Amniotic stem cell (primary cell): ENCODE data around the gene DNAJB12.
"Not testable (repeated sequence)": the region's sequence is repeated elsewhere in the genome, so short reads cannot be mapped to it uniquely, and the experiment has no call there.

ENCODE experiments used
- DNase-seq: peaks from one replicate; lab custom pipeline; 2025; lab: John Stamatoyannopoulos, UW

The DNAJB12 gene

GRCh38 chr10:72331575-72332422, 22.9 kb downstream of the DNAJB12 start:
- no peak for DNase-seq

GRCh38 chr10:72330069-72330426, 24.7 kb downstream of the DNAJB12 start:
- no peak for DNase-seq

DNA sequence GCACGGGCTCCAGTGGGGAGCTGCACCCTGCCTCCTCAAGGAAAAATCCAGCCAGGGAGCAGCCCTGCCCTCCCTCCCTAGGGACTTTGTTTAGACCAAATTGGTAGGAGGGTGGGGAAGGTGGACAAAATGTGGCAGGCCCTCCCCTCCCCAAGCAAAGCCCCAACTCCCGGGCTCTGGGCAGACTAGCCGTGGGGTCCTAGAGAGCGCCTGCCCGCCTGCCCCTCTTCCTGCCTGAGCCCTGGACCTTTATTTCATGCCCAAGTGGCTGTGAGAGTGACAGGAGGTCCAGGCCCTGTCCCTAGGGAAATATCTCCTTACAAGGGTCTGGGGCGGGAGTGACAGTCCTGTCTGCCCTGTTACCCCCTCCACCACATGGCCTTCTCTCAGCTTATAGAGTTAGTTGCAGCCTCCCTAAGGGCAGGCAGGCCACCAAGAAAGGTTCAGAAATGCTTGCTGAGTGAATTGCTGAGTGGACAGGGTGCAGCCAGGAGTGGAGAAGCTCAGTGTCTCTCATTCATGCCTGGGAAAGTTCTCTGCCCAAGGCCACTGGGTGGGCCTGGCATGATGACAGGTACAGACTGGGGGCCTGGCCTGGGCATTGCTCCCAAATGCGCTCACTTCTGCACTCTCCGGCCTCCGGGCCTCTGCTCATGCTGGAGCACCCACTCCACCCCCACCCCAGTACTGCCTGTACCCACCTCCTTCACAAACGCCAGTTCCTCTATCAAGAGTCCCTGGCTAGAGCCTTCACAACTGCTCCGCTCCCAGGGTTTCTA, 25.2 kb downstream of the DNAJB12 start:
- DNase-seq = no peak

GRCh38 chr10:72328829-72329204, 25.9 kb downstream of the DNAJB12 start:
- no peak for DNase-seq

GRCh38 chr10:72328045-72328828, 26.5 kb downstream of the DNAJB12 start:
- DNase-seq = peak; percentile 30

DNA sequence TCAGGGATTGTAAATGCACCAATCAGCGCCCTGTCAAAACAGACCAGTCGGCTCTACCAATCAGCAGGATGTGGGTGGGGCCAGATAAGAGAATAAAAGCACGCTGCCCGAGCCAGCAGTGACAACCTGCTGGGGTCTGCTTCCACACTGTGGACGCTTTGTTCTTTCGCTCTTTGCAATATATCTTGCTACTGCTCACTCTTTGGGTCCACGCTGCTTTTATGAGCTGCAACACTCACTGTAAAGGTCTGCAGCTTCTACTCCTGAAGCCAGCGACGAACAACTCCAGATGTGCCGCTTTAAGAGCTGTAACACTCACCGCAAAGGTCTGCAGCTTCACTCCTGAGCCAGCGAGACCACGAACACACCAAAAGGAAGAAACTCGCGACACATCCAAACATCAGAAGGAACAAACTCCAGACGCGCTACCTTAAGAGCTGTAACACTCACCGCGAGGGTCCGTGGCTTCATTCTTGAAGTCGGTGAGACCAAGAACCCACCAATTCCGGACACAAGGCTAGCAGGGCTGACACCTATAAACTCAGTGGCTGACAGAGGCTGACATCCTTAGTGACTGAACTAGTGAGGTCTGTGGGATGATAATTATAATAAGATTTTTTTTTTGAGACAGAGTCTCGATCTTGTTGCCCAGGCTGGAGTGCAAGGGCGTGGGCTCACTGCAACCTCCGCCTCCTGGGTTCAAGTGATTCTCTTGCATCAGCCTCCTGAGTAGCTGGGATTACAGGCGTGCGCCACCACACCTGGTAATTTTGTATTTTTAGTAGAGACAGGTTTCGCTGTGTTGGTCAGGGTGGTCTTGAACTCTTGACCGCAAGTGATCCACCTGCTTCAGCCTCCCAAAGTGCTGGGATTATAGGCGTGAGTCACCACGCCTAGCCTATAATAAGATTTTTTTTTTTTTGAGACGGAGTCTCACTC, 27.8 kb downstream of the DNAJB12 start:
- DNase-seq = not testable (repeated sequence)

DNA sequence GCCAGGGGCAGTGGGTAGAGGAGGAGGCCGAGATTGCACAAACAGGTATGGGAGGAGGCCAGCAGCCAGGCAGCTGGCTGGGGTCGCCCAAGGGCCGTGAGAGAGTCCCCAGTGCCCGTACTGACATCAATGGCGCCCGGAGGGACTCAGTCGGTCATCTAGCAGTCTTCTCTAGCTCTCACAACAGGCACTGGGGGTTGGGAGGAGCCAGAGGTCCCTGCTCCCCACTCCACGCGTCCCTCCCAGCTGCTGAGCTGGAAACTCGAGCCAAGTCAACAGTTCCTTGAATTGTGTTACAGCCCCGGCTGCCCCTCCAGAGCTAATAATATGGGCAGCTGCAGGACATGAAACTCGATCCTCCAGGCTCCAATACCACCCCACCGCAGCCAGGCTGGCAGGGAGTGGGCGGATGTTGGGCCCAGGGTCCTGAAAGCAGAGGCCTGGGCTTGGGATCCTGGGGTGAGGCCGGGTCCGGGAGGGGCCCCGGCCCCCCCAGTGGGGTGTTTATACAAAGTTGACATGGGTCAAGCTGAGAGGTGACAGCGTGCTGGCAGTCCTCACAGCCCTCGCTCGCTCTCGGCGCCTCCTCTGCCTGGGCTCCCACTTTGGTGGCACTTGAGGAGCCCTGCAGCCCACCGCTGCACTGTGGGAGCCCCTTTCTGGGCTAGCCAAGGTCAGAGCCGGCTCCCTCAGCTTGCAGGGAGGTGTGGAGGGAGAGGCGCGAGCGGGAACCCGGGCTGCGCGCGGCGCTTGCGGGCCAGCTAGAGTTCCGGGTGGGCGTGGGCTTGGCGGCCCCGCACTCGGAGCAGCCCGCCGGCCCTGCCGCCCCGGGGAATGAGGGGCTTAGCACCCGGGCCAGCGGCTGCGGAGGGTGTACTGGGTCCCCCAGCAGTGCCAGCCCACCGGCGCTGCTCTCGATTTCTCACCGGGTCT, 29.2 kb downstream of the DNAJB12 start:
- DNase-seq = not testable (repeated sequence)

DNA sequence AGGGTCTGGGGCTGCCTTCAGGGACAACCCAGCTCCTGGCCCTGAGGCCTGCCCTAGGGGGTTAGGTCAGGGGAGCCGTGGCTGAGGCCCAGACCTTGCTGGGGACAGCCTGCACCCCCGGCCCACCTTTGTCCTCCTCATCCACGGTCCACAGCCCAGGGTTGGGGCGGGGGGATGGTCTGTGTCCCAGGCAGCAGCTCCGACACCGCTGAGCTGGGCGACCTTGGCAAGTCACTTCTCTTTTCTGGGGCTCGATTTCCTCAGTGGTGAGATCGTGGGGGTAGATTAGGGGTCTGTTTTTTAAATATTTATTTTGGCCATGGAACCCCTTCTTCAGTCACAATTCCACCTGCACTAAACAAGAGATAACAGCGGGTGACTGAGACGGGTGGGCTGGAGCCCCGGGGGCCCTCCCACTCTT, 30.9 kb downstream of the DNAJB12 start:
- no peak for DNase-seq

GRCh38 chr10:72323108-72323749, 31.5 kb downstream of the DNAJB12 start:
- DNase-seq = no peak

DNA sequence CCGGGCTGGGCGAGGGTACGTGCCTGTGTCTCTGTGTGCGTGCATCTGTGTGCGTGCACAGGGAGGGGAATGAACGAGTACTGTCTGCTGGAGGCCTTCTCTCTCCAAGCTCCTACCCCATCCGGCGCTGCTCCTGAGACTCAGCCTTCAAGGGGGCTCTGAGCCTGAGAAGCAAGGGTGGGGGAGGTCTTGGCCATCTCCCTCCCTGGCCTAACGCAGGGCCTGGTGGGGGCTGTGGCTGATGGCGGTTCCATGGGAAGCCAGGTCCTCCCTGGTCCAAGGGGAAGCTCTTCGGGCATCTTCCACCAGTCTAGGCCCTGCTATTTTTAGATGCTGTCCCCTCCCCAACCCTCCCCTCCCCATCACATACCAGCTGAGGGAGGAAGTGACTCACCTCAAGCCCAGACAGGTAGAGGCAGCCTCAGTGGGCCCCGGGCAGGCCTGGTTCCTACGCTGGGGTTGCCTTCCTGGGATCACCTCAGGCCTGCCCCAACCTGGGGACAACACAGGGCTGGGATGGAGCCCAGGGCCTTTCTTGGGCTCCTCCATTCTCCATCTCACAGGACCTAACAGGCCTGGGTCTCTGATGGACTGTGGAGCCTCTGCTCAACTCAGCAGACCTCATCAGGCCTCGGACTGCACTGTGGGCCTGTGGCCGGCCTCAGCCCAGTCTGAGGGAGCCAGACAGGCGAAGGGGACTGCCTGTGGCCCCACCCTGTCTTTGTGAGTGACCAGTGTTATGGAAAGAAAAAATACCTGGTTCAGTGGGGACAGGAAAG, 32.2 kb downstream of the DNAJB12 start:
- no peak for DNase-seq

GRCh38 chr10:72322030-72322279, 32.8 kb downstream of the DNAJB12 start:
- no peak for DNase-seq

DNA sequence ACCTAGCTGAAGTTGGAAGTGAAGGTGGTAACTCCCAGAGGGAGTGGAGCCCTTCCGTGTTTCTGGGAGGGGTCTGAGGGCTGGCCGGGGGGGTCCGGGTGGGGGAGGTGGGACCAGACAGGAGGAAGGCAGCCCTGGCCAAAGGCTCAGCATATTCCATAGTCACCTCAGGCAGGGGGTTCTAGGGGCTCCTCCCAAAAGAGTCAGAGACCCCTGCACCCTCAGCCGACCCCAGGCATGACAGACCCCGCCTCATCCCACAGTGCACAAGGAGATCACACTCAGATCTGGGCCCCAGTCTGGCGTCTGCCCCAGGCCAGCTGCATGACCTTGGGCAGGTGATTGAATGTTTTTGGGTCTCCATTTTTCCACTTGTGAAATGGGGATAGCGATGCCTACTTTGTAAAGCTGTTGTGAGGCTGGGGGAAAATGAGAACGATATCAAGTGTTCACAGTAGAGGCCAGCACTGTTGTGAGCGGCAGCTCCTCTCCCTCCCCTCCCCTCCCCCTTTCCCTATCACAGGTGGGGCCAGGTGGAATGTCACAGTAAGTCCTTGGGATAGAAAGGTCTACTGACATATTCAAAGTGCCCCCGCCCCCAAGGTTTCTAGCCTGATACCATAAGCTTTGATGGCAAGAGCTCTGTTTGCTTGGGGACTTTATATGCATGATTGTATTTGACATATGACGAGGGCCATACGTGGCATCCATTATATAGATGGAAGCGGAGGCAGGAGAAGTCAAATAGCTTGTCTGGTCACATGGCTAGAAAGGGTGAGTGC, 33.3 kb downstream of the DNAJB12 start:
- no peak for DNase-seq

DNA sequence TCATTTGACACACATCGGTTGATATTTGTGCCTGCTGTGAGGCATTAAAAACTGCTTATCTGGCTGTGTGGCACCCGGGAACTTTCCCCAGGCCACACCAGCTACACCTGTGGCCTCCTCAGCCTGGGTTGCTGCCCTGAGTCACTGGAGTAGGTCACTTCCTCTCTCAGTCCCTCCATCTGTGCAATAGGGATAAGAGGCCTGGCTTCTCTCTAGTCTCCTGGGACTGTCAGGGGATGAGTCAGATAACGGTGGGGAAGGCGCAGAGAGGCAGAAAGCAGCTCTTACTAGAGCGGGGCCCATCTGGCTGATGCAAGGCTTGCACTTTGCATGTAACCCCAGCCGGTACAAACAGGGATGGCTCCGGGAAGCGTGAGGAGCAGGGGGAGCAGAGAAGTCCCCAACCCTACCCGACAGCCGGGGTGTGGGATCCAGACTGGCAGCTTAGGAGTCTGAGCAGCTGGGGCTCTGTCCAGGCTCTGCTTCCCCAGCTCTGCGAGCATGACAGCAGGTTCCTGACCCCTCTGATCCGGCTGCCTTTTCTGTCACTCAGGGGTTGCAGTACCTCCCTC, 34.0 kb downstream of the DNAJB12 start:
- DNase-seq = peak; percentile 98

DNA sequence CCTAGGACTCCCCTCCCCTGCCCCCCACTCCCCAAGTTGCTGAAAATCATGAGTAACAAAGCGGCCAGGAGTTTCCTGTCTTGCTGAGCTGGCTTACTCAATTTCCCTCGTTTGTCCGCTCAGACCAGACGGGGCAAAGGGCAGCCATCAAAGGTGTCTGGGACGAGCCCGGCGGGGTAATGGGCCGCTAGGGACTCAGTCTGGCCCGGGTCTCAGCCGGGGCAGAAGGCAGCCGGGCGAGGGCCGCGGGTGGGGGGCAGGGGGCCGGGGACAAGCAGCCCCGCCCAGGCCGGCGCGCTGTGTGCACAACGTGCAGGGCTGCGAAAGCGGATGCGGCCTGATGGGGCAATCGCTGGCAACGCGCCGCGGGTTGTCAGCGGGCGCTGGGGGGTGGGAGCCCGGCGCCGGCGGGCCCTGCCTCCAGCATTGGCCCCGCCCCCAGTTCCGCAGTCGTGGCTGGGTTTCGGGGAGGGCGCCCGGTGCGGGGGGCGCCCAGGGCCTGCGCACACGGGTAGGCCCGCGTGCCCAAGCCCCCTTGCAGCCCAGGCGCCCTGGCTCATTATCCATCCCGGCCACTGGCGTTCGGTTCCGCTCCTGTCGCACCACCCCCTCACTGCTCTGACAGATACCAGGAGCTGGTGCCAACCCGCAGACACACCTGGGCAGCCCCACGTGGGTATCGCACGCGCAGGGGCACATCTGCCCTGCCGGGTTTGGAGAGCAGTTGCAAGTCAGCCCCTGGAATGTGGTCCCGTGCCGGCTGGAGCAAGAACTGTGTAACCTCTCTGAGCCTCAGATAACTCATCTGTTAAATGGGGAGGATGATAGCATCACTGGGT, 35.1 kb downstream of the DNAJB12 start:
- peak; percentile 79 for DNase-seq

DNA sequence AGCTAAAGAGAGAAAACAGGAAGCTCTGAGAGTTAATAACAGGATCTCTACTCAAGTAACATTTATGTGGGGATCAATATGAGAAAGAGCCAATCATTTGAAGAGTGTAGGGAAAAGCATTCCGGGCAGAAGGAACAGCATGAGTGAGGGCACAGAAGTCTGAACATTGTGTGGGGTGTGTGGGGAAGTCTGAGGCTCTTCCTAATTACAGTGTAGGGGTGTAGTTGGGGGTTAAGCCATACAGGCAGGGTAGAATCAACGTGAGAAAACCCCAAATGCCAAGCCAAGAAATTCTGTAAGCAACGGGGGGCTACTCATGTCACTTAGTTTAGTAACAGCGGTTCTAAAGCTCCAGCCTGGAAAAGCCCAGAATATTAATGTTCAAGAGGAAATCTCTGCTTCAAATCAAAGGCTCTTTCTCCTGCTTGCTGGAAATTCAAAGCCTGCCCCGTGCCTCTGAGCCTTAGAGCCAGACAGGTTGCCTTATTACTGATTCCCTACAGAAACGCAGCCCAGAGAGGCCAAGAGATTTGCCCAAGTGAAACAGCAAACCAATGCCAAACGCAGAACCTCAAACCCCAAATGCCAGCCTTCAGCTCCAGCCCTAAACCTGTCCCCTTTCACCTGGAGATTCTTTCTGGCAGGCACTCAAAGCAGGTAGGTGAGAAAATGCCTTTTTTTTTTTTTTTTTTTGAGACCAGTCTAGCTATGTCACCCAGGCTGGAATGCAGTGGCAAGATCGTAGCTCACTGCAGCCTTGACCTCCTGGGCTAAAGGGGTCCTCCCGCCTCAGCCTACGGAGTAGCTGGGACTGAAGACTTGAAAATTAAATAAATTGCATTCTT, 36.1 kb downstream of the DNAJB12 start:
- no peak for DNase-seq

- no peak for DNase-seq
These were observed 37.8 kb downstream of the DNAJB12 start for GRCh38 chr10:72316748-72317435.
